Tibial nerve (tissue), 4 donors: ENCODE results near the gene EXOC6B.

Experiments used
- EP300 ChIP-seq, 2 donors: sonication (generic); formaldehyde crosslinking; IDR thresholded peaks; one replicate each; pipeline ENCODE4 v1.6.1; 2017; ENCODE audit warnings: antibody characterized with exemption in 2 of 2, mild to moderate bottlenecking in 1 of 2
- POLR2A ChIP-seq, 2 donors: fragments of 450-650 bp; IDR thresholded peaks; one replicate each; pipeline ENCODE4 v1.6.1; 2017; ENCODE audit warnings: antibody characterized with exemption in 2 of 2, mild to moderate bottlenecking in 2 of 2, moderate library complexity in 2 of 2
- TF ChIP-seq, protein P1 (sequence below), 5 experiments: fragments of 200-600 bp in 3 of 5; fragments of 450-650 bp in 2 of 5; sonication (generic) in 3 of 5; IDR thresholded peaks; one replicate each; pipeline ENCODE4 v1.5.1; 2016 to 2019; ENCODE audit warnings: antibody characterized with exemption in 5 of 5, mild to moderate bottlenecking in 3 of 5, moderate library complexity in 2 of 5

DNA sequence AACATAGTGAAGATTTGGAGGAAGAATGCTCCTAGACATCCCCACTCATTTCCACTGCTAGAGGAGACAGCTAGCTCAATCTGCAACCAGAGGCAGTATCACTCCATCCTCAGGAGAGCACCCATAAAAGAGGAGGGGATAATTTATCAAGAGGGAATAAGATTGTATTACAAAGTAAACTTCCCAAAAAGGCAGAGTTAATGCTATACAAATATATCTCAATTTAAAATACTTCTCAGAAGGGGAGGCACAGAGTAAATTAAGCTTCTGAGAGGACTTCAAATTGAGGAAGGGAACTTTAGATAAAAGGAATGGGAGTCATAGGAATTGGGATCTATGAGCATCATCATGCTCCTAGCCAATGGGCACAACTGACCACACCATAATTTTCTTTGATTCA is 29.1 kb downstream of the EXOC6B start:
- TF ChIP-seq, protein P1, sequence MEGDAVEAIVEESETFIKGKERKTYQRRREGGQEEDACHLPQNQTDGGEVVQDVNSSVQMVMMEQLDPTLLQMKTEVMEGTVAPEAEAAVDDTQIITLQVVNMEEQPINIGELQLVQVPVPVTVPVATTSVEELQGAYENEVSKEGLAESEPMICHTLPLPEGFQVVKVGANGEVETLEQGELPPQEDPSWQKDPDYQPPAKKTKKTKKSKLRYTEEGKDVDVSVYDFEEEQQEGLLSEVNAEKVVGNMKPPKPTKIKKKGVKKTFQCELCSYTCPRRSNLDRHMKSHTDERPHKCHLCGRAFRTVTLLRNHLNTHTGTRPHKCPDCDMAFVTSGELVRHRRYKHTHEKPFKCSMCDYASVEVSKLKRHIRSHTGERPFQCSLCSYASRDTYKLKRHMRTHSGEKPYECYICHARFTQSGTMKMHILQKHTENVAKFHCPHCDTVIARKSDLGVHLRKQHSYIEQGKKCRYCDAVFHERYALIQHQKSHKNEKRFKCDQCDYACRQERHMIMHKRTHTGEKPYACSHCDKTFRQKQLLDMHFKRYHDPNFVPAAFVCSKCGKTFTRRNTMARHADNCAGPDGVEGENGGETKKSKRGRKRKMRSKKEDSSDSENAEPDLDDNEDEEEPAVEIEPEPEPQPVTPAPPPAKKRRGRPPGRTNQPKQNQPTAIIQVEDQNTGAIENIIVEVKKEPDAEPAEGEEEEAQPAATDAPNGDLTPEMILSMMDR (IDR thresholded peaks at IDR 0.05), result no peak
- TF ChIP-seq EP300 (IDR thresholded peaks at IDR 0.05), result no peak
- no peak for TF ChIP-seq POLR2A (IDR thresholded peaks at IDR 0.05)
